H1 (cell line): Measurements from ENCODE around the gene A3GALT2. TPM values are rescaled to one million over a fixed set of nuclear protein-coding genes. Genes with fewer than 3 reads are reported as not detected.

Experiments used
- CTCF ChIA-PET: fragments of 300-600 bp; sonication (Branson Sonifier 250); formaldehyde crosslinking; loops from one replicate; lab custom pipeline; 2021; ENCODE audit not compliant: partially characterized antibody; lab: Charles Lee
- POLR2A ChIA-PET: fragments of 300-600 bp; sonication (Branson Sonifier 250); formaldehyde crosslinking; loops from one replicate; lab custom pipeline; 2021; ENCODE audit warnings: inconsistent platforms; ENCODE audit not compliant: partially characterized antibody; lab: Charles Lee
- DNase-seq, 2 experiments: peaks; one replicate each; pipeline versions ENCODE4 v3.0.0 to v3.0.0-alpha.2; 2010 to 2022; ENCODE audit warnings: low spot score in 2 of 2, low read depth in 1 of 2, mixed read lengths in 1 of 2
- FAIRE-seq: peaks from 2 replicates; lab custom pipeline; 2011; peaks lifted over from hg19 to GRCh38; lab: Jason Lieb, UNC
- H2AFZ ChIP-seq: 2 replicates; pipeline ENCODE4 v1.8.1; 2012; ENCODE audit warnings: low read length, inconsistent platforms
- H2AK5ac ChIP-seq: 2 replicates; pipeline ENCODE4 v1.6.1; 2013; ENCODE audit warnings: low read depth, low read length
- H2BK120ac ChIP-seq: replicated peaks from 2 replicates; pipeline ENCODE3; 2013; ENCODE audit warnings: low read depth, low read length, inconsistent platforms
- H2BK12ac ChIP-seq: 2 replicates; pipeline ENCODE4 v1.6.1; 2013; ENCODE audit warnings: low read depth, low read length
- H2BK15ac ChIP-seq: 2 replicates; pipeline ENCODE4 v1.6.1; 2013; ENCODE audit warnings: low read length
- H2BK20ac ChIP-seq: 2 replicates; pipeline ENCODE4 v1.6.1; 2013; ENCODE audit warnings: low read length
- H2BK5ac ChIP-seq: 2 replicates; pipeline ENCODE4 v1.6.1; 2013; ENCODE audit warnings: low read depth, low read length
- H3K14ac ChIP-seq: 2 replicates; pipeline ENCODE4 v1.6.1; 2013; ENCODE audit warnings: inconsistent platforms; ENCODE audit not compliant: insufficient read length
- H3K18ac ChIP-seq: 2 replicates; pipeline ENCODE4 v1.6.1; 2013; ENCODE audit warnings: low read length; ENCODE audit errors: extremely low read depth
- H3K23ac ChIP-seq: 2 replicates; pipeline ENCODE4 v1.6.1; 2013; ENCODE audit warnings: inconsistent platforms; ENCODE audit not compliant: insufficient read length
- H3K23me2 ChIP-seq: 2 replicates; pipeline ENCODE4 v1.6.1; 2013; ENCODE audit warnings: low read depth, low read length
- H3K27ac ChIP-seq: 2 replicates; pipeline ENCODE4 v1.6.1; 2011; ENCODE audit warnings: low read depth, low read length, inconsistent platforms
- H3K27me3 ChIP-seq, 4 experiments: replicated peaks in 1 of 4; 1 replicate in 1 of 4; 2 replicates in 3 of 4; pipeline versions ENCODE4 v1.6.1 to v1.8.1; 2011 to 2013; ENCODE audit warnings: low read length in 3 of 4, mild to moderate bottlenecking in 3 of 4, inconsistent platforms in 2 of 4, mixed read lengths in 2 of 4, moderate library complexity in 1 of 4; ENCODE audit not compliant: control insufficient read depth in 3 of 4, insufficient read depth in 3 of 4; ENCODE audit errors: extremely low read depth in 1 of 4
- H3K36me3 ChIP-seq, 4 experiments: 2 replicates each; pipeline versions ENCODE4 v1.6.1 to v1.8.1; 2011 to 2013; ENCODE audit warnings: mild to moderate bottlenecking in 4 of 4, low read length in 3 of 4, moderate library complexity in 2 of 4, control low read depth in 1 of 4, inconsistent platforms in 1 of 4; ENCODE audit not compliant: insufficient read depth in 4 of 4, control insufficient read depth in 2 of 4
- H3K4ac ChIP-seq: replicated peaks from 2 replicates; pipeline ENCODE3; 2013; ENCODE audit warnings: low read length, low read depth, mixed read lengths, inconsistent platforms; ENCODE audit not compliant: insufficient read length
- H3K4me1 ChIP-seq, 4 experiments: replicated peaks in 1 of 4; 1 replicate in 1 of 4; 2 replicates in 3 of 4; pipeline versions ENCODE4 v1.6.1 to v1.8.1; 2011 to 2013; ENCODE audit warnings: low read length in 3 of 4, inconsistent platforms in 2 of 4, mixed read lengths in 1 of 4; ENCODE audit not compliant: insufficient read depth in 4 of 4, control insufficient read depth in 3 of 4
- H3K4me2 ChIP-seq, 2 experiments: 2 replicates each; pipeline versions ENCODE4 v1.6.1 to v1.8.1; 2011 to 2013; ENCODE audit warnings: low read depth in 2 of 2, low read length in 2 of 2, control low read depth in 1 of 2, inconsistent platforms in 1 of 2, mild to moderate bottlenecking in 1 of 2; ENCODE audit not compliant: insufficient read depth in 1 of 2
- H3K4me3 ChIP-seq, 4 experiments: fragments of 200-600, 300-600 bp in 1 of 4; sonication (generic), shearing (Covaris generic), sonication (Bioruptor Twin) in 1 of 4; 2 replicates each; pipeline versions ENCODE4 v1.5.1 to v1.8.1; 2011 to 2016; ENCODE audit warnings: low read length in 4 of 4, low read depth in 3 of 4, control low read depth in 2 of 4, inconsistent platforms in 2 of 4, mild to moderate bottlenecking in 2 of 4, mixed read lengths in 1 of 4, moderate library complexity in 1 of 4; ENCODE audit not compliant: insufficient read depth in 2 of 4; ENCODE audit errors: extremely low read depth in 1 of 4
- H3K56ac ChIP-seq: replicated peaks from 2 replicates; pipeline ENCODE3; 2013; ENCODE audit warnings: low read depth, mild to moderate bottlenecking, mixed read lengths, low read length, inconsistent platforms; ENCODE audit not compliant: insufficient read length
- H3K79me1 ChIP-seq: 2 replicates; pipeline ENCODE4 v1.6.1; 2013; ENCODE audit warnings: low read depth, low read length, control low read depth
- H3K79me2 ChIP-seq, 2 experiments: 2 replicates each; pipeline versions ENCODE4 v1.6.1 to v1.8.1; 2012 to 2013; ENCODE audit warnings: low read length in 2 of 2, mild to moderate bottlenecking in 2 of 2, inconsistent platforms in 1 of 2; ENCODE audit not compliant: insufficient read depth in 2 of 2, control insufficient read depth in 1 of 2
- H3K9ac ChIP-seq, 4 experiments: replicated peaks in 1 of 4; 1 replicate in 1 of 4; 2 replicates in 3 of 4; pipeline versions ENCODE4 v1.6.1 to v1.8.1; 2011 to 2013; ENCODE audit warnings: low read depth in 3 of 4, low read length in 3 of 4, control low read depth in 2 of 4, mild to moderate bottlenecking in 2 of 4, moderate library complexity in 2 of 4, inconsistent platforms in 1 of 4; ENCODE audit errors: extremely low read depth in 1 of 4
- H3K9me3 ChIP-seq, 2 experiments: 2 replicates each; pipeline versions ENCODE4 v1.6.1 to v1.8.1; 2012 to 2013; ENCODE audit warnings: mild to moderate bottlenecking in 2 of 2, moderate library complexity in 2 of 2, control low read depth in 1 of 2, inconsistent platforms in 1 of 2, low read depth in 1 of 2, low read length in 1 of 2, mixed read lengths in 1 of 2; ENCODE audit not compliant: insufficient read depth in 2 of 2
- H4K20me1 ChIP-seq, 2 experiments: replicated peaks in 1 of 2; 2 replicates each; pipeline versions ENCODE3 to v1.8.1; 2011 to 2013; ENCODE audit warnings: inconsistent platforms in 2 of 2, low read length in 2 of 2, mild to moderate bottlenecking in 1 of 2; ENCODE audit not compliant: insufficient read depth in 2 of 2, control insufficient read depth in 1 of 2
- H4K5ac ChIP-seq: 2 replicates; pipeline ENCODE4 v1.6.1; 2013; ENCODE audit warnings: low read length, low read depth, mixed read lengths, inconsistent platforms; ENCODE audit not compliant: insufficient read length
- H4K8ac ChIP-seq: 2 replicates; pipeline ENCODE4 v1.8.0; 2013; ENCODE audit warnings: mild to moderate bottlenecking, moderate library complexity, low read length, inconsistent platforms; ENCODE audit not compliant: insufficient read depth; ENCODE audit errors: extremely low read depth
- H4K91ac ChIP-seq: replicated peaks from 2 replicates; pipeline ENCODE3; 2013; ENCODE audit warnings: low read length, mixed read lengths, inconsistent platforms; ENCODE audit not compliant: insufficient read length
- BACH1 ChIP-seq: IDR thresholded peaks from 2 replicates; pipeline ENCODE4 v1.6.1; 2012; ENCODE audit warnings: low read length, improper control_type of control experiment
- CBX8 ChIP-seq: fragments of 300-800, 300-1000 bp; sonication (generic); IDR thresholded peaks from 2 replicates; pipeline ENCODE4 v1.7.1; 2016; ENCODE audit warnings: low read depth, low read length, borderline replicate concordance
- NANOG ChIP-seq: IDR thresholded peaks from 2 replicates; pipeline ENCODE4 v1.6.1; 2011; ENCODE audit warnings: low read length, low read depth, mild to moderate bottlenecking, inconsistent platforms; ENCODE audit not compliant: insufficient read depth, poor library complexity, severe bottlenecking
- RBBP5 ChIP-seq: IDR thresholded peaks from 2 replicates; pipeline ENCODE4 v1.7.1; 2012; ENCODE audit warnings: low read depth, mild to moderate bottlenecking, inconsistent platforms, low read length, moderate library complexity, borderline replicate concordance
- SP2 ChIP-seq: IDR thresholded peaks from 2 replicates; pipeline ENCODE4 v1.6.1; 2012; ENCODE audit warnings: mild to moderate bottlenecking, low read length, inconsistent platforms
- SUZ12 ChIP-seq: fragments of 200-600 bp; sonication (generic); IDR thresholded peaks from 2 replicates; pipeline ENCODE4 v1.6.1; 2012; ENCODE audit warnings: mild to moderate bottlenecking, inconsistent platforms, low read length, moderate library complexity, mixed read lengths
- WGBS, 2 experiments: shearing (Covaris generic) in 1 of 2; methylation state at CpG; one replicate each; pipeline versions ENCODE4 v1.1.6 to v1.1.7; 2013 to 2015; ENCODE audit warnings: low lambda C conversion rate in 2 of 2, mixed read lengths in 2 of 2, inconsistent platforms in 1 of 2, low coverage in 1 of 2, missing lambda C conversion rate in 1 of 2; ENCODE audit not compliant: insufficient replicate concordance in 2 of 2, insufficient coverage in 1 of 2, insufficient read length in 1 of 2; ENCODE audit errors: extremely low coverage in 1 of 2, missing lambda C conversion rate in 1 of 2; 5-methylcytosine and 5-hydroxymethylcytosine counted together
- polyA plus RNA-seq, 7 experiments: library from polyadenylated mRNA; depleted of rRNA in 3 of 7; stranded (reverse) in 5 of 7; unstranded in 2 of 7; fragments of >200 nt in 5 of 7; fragments of 200-250 nt in 2 of 7; gene quantifications; 1 replicate in 5 of 7; 2 replicates in 1 of 7; 4 replicates in 1 of 7; pipeline versions ENCODE4 v1.2.1 to v1.2.3, GENCODE V29; 2011 to 2013; ENCODE audit warnings: missing spikeins in 2 of 7, mixed read lengths in 2 of 7
- total RNA-seq: library from RNA; stranded (reverse); fragmentation: NEBNext Ultra II Directional; extraction: Animal tissue kit (Norgen Biotek cat#: 25700); gene quantifications from 2 replicates; pipeline ENCODE4 v1.2.1, GENCODE V29; 2021
- TF ChIP-seq, protein P1 (sequence below): IDR thresholded peaks from 2 replicates; pipeline ENCODE4 v1.6.1; 2012; ENCODE audit warnings: inconsistent platforms
- TF ChIP-seq, protein P2 (sequence below): IDR thresholded peaks from 2 replicates; pipeline ENCODE4 v1.6.1; 2012; ENCODE audit warnings: low read length, inconsistent platforms

A3GALT2 gene
- total and polyA plus RNA-seq, 2 of the 8 experiments (the other 6 are each of a cell fraction or from before 2014, with no cell fraction given) = not detected

- no peak overlapping the region for H3K56ac ChIP-seq
- peak overlapping the region; percentile 68; the same call in 1 of the 2 replicates for H2BK12ac ChIP-seq
- peaks cover 7% of the 10 kb centered on the region; the same call in 1 of the 2 replicates for H3K23me2 ChIP-seq
- no peak overlapping the region; the same call in 1 of the 2 replicates for H2AK5ac ChIP-seq
- H3K36me3 ChIP-seq = peaks cover 0 to 4% (median 0%) of the 10 kb centered on the region in 4 experiments; a peak in 2 of 8 replicates
- H2BK20ac ChIP-seq = no peak overlapping the region
- H3K4ac ChIP-seq = no peak overlapping the region
- H3K23ac ChIP-seq = no peak overlapping the region
- H3K18ac ChIP-seq = no peak overlapping the region; the same call in 1 of the 2 replicates
- no peak overlapping the region for H3K14ac ChIP-seq
- no peak overlapping the region for H2BK5ac ChIP-seq
- H3K27me3 ChIP-seq = peaks cover 11 to 23% (median 21%) of the 10 kb centered on the region in 4 experiments
- no peaks in the 10 kb centered on the region for H4K20me1 ChIP-seq
- H3K79me1 ChIP-seq = no peaks in the 10 kb centered on the region
- no peak overlapping the region for H4K5ac ChIP-seq
- H3K9me3 ChIP-seq = peaks cover 2 to 14% of the 10 kb centered on the region in 2 experiments; a peak in 1 of 4 replicates
- peak overlapping the region; percentile 58 to 65 for H3K4me2 ChIP-seq
- peak overlapping the region; percentile 63; the same call in 1 of the 2 replicates for H4K8ac ChIP-seq
- 55% methylated on average over 20 of the region's 20 CpGs; no CpG with 5 or more reads in 1 of the 2 experiments for WGBS, 2 experiments
- no peak overlapping the region for H2BK120ac ChIP-seq
- H3K4me3 ChIP-seq = peak overlapping the region in 3 of 4 experiments; percentile 14 to 55 (median 23); a peak in 4 of 8 replicates
- no peaks in the 10 kb centered on the region for H3K79me2 ChIP-seq
- FAIRE-seq (no peak), DNase-seq (no peak)
- peak overlapping the region; percentile 28; the same call in 1 of the 2 replicates for H2AFZ ChIP-seq
- no peak overlapping the region for H2BK15ac ChIP-seq
- POLR2A ChIA-PET = no interaction called here
- no peak overlapping the region for H4K91ac ChIP-seq
- no peak overlapping the region for H3K9ac ChIP-seq
- H3K4me1 ChIP-seq = peaks cover 0 to 9% (median 3%) of the 10 kb centered on the region in 4 experiments; a peak in 5 of 7 replicates
- no peak overlapping the region for H3K27ac ChIP-seq
- CTCF ChIA-PET = interaction anchor here (1.0 to 3.9 kb wide), 12 partner anchors 9 to 307 kb away, joined by 3 to 31 read pairs (median 4); no protein-coding TSS in a partner anchor
- TF ChIP-seq BACH1 (no peak), CBX8 (no peak), SP2 (no peak), NANOG (no peak), SUZ12 (no peak), RBBP5 (no peak)
- TF ChIP-seq, protein P1, sequence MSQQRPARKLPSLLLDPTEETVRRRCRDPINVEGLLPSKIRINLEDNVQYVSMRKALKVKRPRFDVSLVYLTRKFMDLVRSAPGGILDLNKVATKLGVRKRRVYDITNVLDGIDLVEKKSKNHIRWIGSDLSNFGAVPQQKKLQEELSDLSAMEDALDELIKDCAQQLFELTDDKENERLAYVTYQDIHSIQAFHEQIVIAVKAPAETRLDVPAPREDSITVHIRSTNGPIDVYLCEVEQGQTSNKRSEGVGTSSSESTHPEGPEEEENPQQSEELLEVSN = no peak
- TF ChIP-seq, protein P2, sequence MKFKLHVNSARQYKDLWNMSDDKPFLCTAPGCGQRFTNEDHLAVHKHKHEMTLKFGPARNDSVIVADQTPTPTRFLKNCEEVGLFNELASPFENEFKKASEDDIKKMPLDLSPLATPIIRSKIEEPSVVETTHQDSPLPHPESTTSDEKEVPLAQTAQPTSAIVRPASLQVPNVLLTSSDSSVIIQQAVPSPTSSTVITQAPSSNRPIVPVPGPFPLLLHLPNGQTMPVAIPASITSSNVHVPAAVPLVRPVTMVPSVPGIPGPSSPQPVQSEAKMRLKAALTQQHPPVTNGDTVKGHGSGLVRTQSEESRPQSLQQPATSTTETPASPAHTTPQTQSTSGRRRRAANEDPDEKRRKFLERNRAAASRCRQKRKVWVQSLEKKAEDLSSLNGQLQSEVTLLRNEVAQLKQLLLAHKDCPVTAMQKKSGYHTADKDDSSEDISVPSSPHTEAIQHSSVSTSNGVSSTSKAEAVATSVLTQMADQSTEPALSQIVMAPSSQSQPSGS = no peak
Measured at GRCh38 chr1:33305816-33306652, 14.9 kb downstream of the A3GALT2 start.
